Hematopoietic multipotent progenitor cell treated with erythropoietin and hydrocortisone succinate and interleukin-3 and kit ligand, for 17 days (in vitro differentiated cells): Measurements from ENCODE around the gene PRR16.
"Not testable (repeated sequence)": the region's sequence is repeated elsewhere in the genome, so short reads cannot be mapped to it uniquely, and the experiment has no call there.

Source experiments
- DNase-seq: peaks from one replicate; pipeline ENCODE4 v3.0.0-alpha.2; 2015; ENCODE audit warnings: low spot score

PRR16 gene

DNA sequence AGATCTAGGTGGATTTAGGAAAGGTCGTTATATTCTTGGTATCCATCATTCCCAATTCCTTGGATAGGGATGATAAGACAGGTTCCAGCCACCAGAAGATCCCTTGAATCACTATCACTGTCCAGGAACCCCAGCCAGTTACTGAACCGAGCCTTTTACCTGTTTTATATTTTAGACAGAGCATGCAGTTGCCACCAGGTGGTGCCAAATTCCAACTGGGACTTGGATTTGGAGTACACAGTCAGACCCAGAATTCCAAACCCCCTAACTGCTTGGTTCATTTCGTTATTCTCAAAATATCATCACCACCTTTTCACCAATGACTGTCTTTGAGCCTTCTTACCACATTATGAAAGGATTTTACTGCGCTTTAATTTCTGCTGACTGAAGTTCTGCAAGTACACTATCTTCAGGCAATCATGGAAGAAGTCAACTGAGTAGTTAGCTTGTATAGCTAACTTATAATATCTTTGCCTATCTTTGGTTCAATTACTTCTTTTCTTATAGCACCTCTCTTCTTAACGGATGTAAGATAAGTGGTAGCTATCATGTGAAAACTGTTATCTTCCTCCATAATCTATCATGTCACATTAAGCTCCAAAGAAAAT lies 191.8 kb downstream of the PRR16 start:
- no peak for DNase-seq

DNA sequence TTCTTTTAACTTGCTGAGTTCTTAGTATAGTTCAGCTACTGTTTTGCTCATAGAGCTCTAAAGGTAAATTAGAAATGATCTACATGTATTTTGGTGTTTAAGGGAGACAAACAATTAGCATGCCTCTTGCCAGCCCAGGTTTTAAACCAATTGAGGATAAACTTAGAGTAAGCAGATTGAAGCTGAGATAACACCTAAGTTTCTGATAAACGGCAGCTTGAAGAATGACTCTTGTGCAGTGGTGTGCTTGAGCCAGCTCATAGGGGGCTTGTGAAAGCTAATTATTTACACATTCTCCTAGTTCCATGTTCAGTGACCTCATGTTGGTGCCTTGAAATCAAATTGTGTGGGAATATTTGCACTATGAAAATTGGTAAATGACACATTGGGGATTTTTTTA lies 193.0 kb downstream of the PRR16 start:
- no peak for DNase-seq

DNA sequence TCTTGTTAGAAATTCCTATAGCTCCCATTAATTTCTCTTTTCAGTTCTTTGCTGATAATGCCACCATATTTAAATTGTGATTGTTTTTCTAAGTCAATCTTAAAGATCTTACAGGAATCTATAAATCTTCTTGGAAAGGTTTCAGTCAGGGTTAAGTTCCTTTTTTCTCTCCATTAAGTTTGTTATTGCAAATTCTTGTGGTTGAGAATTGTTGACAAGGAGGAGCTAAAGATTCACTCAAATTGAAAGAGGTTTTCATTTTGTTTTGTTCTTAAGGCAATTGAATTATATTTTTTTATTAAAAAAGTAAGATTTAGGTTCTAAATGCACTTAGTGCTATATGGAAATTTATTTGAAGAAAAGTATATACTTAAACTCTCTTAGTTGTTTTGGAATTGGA lies 213.4 kb downstream of the PRR16 start:
- DNase-seq = no peak

DNA sequence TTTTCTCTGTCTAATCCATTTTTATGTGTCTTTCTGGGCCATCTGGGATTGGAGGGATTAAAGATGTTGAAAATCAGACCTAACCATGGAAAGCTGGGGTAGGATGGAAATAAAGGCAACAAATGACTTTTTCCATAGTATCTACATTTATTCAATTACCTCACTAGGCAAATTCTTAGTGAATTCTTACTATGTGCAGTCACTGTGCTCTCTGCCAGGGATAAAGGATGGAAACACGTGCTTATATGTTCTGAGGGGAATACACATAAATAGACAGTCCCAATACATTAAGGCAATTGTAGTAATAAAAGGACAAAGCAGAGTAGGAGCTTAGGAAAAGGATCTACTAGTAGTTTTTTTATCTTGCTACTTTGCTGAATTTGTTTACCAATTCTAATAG lies 214.2 kb downstream of the PRR16 start:
- no peak for DNase-seq

DNA sequence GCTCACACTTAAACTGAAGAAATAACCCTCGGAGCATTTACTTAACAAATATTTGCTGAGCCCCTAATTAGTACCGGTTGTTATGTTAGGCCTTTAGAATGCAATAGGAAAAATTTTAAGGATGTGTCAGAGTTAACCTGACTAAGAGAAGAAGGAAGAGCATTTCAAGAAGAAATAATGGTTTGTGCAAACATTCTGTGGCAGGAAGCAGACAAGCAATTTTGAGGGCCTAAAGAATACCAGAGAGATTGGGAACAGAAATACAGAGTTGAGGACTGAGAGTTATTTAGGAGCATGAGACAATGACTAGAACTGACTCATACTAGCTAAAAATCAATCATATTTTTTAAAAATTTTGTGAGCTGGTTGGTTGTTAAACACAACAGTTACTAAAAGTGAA lies 218.8 kb downstream of the PRR16 start:
- DNase-seq = no peak

DNA sequence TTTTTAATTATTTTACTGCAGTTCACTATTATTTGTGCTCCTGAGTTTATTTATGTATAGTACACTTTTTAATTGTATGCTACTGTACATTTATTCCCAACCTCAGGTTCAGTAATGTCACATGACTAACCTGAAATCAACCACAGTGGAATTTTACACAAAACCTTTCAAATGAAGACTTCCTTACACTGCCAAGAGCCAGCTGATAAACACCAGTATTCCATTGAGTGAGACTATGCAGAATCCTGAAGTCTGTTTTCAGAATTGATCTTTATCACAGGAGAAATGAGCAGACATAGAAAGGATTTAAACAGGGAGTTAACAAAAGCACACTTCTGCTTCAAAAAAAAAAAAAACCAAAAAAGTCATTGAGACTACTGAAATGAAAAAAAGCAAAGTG lies 219.5 kb downstream of the PRR16 start:
- DNase-seq = no peak

DNA sequence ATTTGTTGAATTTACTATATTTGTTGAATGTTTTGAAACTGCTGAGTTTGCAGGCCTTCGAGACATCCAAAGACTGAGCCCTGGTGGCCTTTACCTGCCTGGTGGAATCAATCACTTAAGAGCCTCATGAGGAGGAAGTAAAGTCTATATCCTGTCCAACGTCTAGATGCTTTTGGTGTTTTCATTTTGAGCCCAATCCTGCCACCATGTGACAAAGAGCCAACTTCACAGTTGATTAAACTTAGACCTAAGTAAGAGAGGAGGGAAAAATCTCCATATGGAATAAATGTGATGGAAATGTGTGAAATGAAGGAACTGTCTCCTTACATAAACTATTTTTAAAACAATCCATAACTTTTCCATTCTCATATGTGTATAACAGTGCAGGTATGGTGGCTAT lies 220.1 kb downstream of the PRR16 start:
- DNase-seq = no peak

DNA sequence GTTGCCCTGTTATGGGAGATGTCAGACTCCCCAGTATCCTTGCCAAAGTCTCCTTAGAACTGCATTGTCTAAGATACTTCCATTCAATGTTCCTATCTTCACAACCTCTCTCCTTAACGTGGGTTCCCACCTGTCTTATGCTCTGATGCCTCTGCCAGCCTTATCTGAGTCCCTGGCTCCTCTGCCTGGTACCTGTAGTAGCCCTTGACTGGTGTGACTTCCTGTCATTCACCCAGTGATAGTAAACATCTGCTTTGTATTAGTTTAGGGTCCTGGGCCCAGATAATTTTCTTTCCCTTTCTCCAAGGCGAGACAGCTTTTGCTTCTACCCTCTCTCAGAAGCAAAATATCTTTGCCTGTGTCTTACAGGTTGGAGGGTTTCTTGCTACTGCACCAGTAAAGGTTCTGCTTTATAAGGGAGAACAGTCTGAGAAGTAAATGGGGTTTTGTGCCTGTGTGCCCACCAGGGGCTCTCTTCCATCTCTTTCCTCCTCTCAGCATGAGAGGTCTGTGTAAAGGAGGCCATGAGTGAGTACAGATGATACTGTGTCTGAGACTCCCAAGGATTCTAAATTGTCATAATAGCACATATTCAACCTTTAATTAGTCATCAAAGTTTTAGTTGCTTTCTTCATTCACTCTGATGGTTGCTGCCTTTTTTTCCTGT lies 220.8 kb downstream of the PRR16 start:
- DNase-seq = no peak

DNA sequence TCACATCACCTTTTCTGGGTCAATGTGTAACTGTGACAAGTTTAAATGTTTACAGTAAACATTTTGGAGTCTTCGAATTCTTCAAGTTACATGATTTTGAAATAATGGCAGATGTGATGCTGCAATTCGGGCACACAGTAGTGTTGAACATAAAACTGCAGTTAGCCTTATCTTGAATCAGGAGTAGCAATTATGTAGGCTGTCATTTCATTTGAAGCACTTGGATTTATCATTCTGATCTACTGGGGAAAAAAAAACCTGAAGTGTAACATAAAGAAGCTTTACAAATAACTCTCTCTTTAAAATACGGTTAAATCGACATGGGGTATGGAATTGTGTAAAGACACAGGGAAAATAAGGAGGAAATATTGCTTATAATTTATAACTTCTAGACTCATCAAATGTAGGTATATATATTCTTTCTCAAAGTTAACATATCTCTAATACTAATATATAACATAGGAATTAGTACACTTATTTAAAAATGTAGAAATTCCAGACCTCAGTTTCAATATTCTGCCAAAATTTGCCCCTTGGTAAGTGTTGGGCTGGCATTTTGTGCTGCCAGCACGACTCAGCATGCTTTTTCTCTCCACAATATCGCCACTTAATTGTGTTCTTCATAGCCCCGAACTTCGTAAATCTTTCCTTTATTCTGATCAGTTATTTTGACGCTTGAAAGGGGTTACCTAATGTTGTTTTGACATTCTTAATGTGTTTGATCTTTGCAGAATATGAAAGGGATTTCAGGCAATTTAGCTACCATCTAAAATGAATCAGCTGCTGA lies 226.7 kb downstream of the PRR16 start:
- DNase-seq = no peak

DNA sequence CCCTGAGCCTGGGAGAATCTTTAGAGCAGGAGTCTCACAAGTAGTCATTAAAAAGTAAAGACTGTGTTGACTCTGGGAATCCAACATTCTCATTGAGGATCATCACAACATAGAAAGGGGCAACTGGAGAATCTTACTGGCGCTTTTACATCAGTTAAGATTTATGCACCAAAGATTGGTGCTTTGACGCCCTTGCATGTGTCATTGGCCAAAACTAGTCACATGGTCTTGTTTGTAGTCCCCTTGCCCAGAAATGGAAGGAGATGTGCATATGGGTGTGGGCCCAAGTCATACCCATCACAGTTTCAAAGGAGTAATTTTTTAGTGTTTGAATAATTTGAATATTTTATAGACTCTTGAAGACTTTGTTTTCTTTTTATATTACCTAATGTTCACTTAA lies 228.2 kb downstream of the PRR16 start:
- no peak for DNase-seq

DNA sequence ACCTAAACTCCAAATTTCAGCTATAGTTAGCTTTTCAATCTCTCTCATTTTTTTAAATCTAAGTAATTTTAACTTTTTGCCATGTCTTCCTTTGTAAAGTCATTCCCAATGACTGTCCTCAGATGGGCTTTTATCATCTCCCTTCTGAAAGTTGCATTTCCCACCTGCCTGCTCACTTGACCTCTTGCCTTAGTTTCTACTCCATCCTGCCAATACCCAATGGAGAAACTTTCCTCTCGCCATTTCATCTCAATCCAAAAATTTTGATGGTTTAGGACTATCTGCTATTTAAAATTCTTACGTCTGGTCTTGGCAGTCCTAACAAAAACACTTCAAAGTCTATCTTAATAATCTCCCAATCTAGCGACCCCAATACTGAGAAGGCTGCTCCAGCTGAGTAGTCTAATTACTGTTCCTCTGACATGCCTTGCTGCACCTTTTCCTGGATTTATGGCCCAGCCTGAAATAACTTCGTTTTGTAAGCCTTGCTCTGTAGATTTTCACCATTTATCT lies 231.3 kb downstream of the PRR16 start:
- no peak for DNase-seq

DNA sequence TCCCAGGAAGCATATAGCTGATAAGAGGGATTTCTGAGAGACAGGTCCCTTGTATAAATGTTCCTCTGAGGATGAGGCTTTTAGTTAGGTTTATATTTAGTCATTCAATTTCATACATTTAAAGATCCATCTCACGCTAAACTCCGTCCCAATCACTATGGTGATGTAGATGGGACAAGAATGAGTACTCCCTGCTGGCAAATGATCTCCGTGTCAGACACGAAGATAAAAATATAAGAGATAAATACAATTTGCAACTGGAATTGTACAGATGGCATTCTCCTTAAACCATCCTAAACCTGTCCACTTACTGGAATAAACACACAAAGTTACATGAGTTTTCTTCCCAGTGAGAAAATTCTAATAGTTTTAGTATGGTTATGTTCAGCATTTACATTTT lies 233.0 kb downstream of the PRR16 start:
- no peak for DNase-seq

DNA sequence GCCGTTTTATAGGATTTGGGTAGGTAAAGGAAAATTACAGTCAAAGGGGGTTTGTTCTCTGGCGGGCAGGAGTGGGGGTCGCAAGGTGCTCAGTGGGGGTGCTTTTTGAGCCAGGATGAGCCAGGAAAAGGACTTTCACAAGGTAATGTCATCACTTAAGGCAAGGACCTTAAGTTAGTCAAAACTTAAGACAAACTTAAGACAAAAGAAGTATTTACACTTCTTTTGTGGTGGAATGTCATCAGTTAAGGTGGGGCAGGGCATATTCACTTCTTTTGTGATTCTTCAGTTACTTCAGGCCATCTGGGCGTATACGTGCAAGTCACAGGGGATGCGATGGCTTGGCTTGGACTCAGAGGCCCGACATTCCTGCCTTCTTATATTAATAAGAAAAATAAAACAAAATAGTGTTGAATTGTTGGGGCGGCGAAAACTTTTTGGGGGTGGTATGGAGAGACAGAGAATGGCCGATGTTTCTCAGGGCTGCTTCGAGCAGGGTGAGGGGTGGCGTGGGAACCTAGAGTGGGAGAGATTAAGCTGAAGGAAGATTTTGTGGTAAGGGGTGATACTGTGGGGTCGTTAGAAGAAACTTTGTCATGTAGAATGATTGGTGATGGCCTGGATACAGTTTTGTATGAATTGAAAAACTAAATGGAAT lies 233.7 kb downstream of the PRR16 start:
- not testable (repeated sequence) for DNase-seq

DNA sequence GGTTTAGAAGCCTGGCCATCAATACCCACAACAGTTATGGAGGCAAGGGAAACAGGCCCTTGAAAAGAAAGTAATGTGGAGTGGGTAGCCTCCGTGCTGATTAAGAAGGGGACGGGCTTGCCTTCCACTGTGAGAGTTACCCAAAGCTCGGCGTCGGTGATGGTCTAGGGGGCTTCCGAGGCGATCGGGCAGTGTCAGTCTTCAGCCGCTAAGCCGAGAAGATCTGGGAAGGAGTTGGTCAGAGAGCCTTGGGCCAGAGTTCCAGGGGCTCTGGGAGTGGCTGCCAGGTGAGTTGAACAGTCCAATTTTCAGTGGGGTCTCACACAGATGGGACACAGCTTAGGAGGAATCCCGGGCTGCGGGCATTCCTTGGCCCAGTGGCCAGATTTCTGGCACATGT lies 236.6 kb downstream of the PRR16 start:
- DNase-seq = not testable (repeated sequence)

DNA sequence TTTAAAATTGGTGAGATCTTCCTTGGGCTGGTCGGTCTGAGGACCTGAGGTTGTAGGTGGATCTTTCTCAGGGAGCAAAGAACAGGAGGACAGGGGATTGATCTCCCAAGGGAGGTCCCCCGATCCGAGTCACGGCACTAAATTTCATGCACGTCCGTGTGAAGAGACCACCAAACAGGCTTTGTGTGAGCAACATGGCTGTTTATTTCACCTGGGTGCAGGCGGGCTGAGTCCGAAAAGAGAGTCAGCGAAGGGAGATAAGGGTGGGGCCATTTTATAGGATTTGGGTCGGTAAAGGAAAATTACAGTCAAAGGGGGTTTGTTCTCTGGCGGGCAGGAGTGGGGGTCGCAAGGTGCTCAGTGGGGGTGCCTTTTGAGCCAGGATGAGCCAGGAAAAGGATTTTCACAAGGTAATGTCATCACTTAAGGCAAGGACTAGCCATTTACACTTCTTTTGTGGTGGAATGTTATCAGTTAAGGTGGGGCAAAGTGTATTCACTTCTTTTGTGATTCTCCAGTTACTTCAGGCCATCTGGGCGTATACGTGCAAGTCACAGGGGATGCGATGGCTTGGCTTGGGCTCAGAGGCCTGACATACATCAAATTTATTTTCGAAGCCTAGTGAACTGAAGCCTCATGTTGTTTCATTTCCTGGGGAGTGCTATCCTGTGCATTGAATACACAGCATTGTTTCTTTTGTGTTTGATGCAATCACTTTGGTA lies 238.9 kb downstream of the PRR16 start:
- not testable (repeated sequence) for DNase-seq

DNA sequence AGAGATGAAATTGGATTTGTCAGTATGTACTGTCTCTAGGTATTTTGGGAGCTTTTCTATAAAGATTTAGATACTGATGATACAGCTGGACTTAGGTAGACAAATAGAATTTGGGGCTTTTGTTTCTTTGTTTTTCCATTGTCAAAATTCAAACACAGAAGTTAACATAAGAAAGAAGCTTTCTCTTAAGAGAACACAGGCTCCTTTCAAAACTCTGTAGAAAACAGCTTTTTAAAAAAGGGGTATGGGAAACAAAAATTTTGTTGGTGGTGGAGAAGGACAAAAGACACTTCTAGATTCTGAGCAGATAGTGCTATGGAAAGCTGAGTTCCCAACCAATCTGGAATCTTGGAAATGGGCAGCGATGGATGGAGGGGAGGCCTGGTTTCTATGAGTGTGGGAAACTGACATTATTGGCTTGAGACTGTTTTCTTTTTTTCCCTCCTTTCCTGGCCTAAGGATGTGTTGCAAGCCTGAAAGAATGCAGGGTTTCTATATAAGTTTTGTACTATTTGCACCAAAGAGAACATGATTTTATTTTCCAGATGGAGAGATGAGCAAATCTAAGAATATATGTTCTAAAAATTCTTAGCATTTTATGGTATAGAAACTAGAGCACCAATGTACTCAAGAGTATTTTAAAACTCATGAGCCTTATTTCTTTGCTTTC lies 240.0 kb downstream of the PRR16 start:
- no peak for DNase-seq

DNA sequence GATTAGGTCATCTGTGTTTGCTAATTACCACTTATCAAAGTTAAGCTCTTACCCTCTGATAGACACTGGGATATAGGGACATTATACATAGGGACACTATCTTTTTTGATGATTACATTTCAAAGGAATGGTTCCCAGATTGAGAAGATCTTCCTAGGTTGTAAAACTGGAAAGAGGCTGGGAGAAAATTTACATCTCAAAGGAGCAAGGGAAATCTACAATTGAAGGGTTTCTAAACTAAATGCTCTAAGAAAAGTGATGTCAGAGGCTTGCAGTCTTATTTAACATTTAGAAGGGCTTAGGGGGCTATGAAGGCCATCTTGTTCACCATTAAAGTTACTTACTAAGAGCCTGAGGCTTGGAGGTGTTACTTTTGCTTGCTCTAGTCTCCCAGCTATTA lies 242.8 kb downstream of the PRR16 start:
- DNase-seq = no peak

DNA sequence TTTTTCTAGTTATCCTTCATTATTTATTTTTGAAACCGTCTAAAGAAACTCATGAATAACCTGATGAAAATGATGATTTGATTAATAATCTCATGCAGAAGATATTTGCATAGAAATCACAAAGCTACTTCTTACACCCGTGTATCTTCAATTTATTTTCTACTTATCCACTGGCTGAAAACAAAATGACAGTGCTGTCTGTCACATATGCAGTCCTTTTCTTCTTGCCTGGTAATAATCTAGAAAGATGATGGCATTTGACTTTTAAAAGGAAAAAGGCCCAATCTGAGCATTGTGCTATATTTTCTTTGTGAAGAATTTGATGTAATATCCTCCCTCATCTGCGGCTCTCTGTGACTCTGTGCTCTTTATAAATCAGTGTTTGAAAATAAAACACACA lies 253.3 kb downstream of the PRR16 start:
- no peak for DNase-seq

DNA sequence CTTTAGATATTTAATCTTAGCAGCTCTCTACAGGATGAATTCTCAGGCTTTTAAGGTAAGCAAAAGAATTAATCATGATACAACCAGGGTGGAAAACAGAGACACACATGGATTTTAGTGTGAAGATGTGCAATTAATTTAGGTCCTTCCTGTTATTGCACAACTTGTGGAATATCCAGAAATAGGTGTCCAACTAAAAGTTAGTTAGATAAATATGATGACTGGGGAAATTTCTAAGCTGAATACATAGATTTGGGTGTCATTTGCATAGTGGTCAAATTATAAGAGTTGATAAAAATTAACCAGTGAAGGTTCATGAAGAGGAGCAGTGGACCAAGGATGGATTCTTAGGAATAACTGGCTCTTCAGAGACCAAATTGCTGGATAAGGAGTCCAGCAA lies 266.1 kb downstream of the PRR16 start:
- DNase-seq = no peak

DNA sequence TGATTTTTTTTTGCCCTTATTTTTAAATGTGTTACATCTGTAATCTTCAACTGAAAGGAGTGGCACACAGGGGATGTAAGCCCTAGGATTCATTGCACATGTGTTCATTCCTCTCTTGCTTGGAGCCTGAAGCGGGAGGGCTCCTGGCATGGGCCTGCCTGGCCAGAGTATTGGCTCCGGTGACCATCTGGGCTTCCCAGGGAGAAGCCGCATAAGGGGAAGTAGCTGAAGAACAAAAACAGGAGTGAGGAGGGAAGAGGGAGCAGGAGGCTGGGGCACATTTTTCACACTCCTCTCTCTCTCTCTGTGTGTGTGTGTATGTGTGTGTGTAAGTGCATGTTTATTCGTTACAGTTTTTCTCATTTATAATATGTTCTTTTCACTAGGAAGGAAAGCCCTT lies 269.9 kb downstream of the PRR16 start:
- DNase-seq = no peak

DNA sequence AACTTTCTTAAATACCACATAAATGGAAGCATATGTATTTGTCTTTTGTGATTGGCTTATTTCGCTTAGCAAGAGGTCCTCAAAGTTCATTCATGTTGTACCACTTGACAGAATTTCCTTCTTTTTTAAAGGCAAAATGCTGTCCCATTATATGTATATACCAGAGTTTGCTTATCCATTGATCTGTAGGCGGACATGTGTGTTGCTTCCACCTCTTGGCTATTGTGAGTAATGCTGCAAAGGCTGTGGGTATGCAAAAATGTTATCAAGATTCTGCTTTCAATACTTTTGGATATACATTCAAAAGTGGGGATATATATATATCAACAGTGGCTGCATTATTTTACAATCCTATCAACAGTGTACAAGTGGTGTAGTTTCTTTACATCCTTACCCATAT lies 271.0 kb downstream of the PRR16 start:
- no peak for DNase-seq
